Measurements from ENCODE around the gene CLEC1B.

- TF ChIP-seq POLR2A (IDR thresholded peaks at IDR 0.05) (no peak), CTCF (IDR thresholded peaks at IDR 0.05) (no peak), EP300 (IDR thresholded peaks at IDR 0.05; ENCODE audit: low read depth) (no peak), POLR2AphosphoS5 (IDR thresholded peaks at IDR 0.05) (no peak)
Measured at GRCh38 chr12:9957834-9958233, 41.1 kb downstream of the CLEC1B start.

Data from transverse colon (tissue), 4 donors.